Sigmoid colon (tissue), 4 donors: ENCODE results near the gene FIG4.

Experiments
- CTCF ChIP-seq, 4 experiments: fragments of 450-650 bp in 3 of 4; fragments of 200-600 bp in 1 of 4; IDR thresholded peaks; one replicate each; pipeline ENCODE4 v1.5.1; 2016 to 2019; ENCODE audit warnings: antibody characterized with exemption in 4 of 4, mild to moderate bottlenecking in 3 of 4, moderate library complexity in 2 of 4
- EP300 ChIP-seq, 4 donors: sonication (generic); formaldehyde crosslinking; IDR thresholded peaks; one replicate each; pipeline ENCODE4 v1.6.1; 2017; ENCODE audit warnings: antibody characterized with exemption in 4 of 4
- POLR2A ChIP-seq, 2 donors: fragments of 450-650 bp; IDR thresholded peaks; one replicate each; pipeline ENCODE4 v1.6.1; 2016; ENCODE audit warnings: antibody characterized with exemption in 2 of 2, mild to moderate bottlenecking in 2 of 2, moderate library complexity in 2 of 2
- POLR2AphosphoS5 ChIP-seq, 4 donors: sonication (generic); formaldehyde crosslinking; IDR thresholded peaks; one replicate each; pipeline ENCODE4 v1.6.1; 2017; ENCODE audit warnings: antibody characterized with exemption in 4 of 4

- TF ChIP-seq CTCF (IDR thresholded peaks at IDR 0.05) (no peak), POLR2AphosphoS5 (IDR thresholded peaks at IDR 0.05) (no peak), POLR2A (IDR thresholded peaks at IDR 0.05) (no peak), EP300 (IDR thresholded peaks at IDR 0.05) (no peak)
Measured at GRCh38 chr6:109676724-109677123, 14.4 kb upstream of the FIG4 start.
